Measurements from ENCODE around the gene TAX1BP1. TPM values are rescaled to one million over a fixed set of nuclear protein-coding genes. Genes with fewer than 3 reads are reported as not detected.

TAX1BP1 gene
- total RNA-seq, 2 experiments from 2014 or later, result 72.5 to 74.8 TPM

DNA sequence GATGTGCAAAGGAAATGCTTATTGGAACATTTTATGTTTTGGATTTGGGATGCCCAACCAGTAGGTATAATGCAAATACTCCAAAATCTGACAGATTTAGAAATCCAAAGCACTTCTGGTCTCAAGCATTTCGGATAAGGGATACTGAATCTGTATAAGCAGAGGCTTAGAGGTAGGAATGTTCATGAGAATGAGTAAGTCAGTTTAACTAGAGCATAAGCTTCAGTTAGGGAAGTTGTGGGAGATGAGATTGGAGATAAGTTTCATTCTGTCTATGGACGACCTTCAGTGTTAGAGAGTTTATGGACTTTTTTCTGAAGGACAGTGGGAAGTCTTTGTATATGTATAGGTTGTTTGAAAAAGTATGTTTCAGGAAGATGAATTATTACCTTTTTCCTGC, 10.4 kb downstream of the TAX1BP1 start:
- H3K4me1 Mint-ChIP-seq, result peaks cover 31% of the 10 kb centered on the region
- H3K36me3 Mint-ChIP-seq, result peaks cover 17% of the 10 kb centered on the region
- no peaks in the 10 kb centered on the region for H3K27me3 Mint-ChIP-seq

DNA sequence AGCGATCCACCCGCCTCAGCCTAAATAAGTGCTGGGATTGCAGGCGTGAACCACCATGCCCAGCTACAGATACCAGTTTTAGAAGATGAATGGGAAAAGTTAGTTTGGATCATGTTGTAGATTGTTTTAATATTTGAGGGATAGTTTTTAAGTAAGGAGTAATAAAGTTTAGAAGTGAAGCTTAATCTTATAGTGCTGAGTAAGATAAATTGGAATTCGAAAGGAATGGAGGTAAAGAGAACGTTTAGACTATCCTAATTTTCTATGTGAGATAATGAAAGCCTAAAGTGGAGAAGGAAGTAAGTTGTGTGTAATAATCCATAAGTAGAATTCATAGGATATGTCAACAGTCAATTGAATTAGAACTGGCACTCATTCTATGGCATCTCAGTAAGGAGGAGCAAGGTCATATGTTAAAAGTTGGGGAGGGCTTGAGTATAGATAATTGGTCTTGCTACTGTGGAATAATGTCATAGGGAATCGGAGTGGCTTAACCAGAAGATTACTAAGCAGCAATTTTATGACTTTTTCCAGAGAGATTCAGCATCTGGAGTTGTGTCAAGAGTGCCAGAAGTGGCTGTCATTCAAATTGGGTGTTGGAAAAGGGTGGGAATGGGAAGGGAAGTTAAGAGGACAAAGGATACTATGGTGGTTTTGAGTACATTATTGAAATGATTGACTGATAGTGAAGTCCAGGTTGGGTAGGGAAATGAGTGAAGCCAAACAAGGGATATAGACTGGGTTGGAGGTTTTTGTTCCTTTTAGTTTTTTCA, 12.1 kb downstream of the TAX1BP1 start:
- H3K4me1 Mint-ChIP-seq, result peaks cover 26% of the 10 kb centered on the region

More for the DNA sequence above, 10.4 kb downstream of the TAX1BP1 start:
- H3K4me3 Mint-ChIP-seq, result no peak overlapping the region
- no peak for DNase-seq
- no peaks in the 10 kb centered on the region for H3K9me3 Mint-ChIP-seq
- H3K27ac Mint-ChIP-seq, result no peak overlapping the region

DNA sequence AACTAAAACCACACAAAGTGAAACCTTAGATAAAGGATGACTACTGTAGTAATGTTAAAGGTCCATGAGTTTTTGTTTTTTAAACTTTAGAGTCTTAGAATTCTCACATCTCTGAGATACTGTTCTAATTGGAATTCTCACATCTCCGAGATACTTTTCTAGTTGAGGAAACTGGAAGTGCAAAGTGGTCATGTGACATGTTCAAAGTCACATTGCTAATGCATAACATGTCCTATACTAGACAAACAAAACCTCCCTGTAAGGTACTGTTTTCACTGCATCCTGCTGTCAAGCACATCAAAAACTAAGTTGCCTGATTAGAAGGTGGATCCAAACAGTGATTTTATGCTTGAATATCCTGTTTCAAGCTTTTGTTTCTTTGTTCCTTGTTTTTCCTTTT, 13.9 kb downstream of the TAX1BP1 start:
- no peak for DNase-seq
- Mint-ChIP-seq H3K4me1 (peaks cover 22% of the 10 kb centered on the region), H3K4me3 (no peak overlapping the region), H3K36me3 (peaks cover 23% of the 10 kb centered on the region), H3K27me3 (no peaks in the 10 kb centered on the region), H3K27ac (no peak overlapping the region), H3K9me3 (no peaks in the 10 kb centered on the region)

More for the DNA sequence above, 12.1 kb downstream of the TAX1BP1 start:
- H3K27me3 Mint-ChIP-seq, result no peaks in the 10 kb centered on the region
- peaks cover 17% of the 10 kb centered on the region for H3K36me3 Mint-ChIP-seq
- H3K27ac Mint-ChIP-seq, result no peak overlapping the region
- H3K4me3 Mint-ChIP-seq, result no peak overlapping the region
- no peak for DNase-seq
- H3K9me3 Mint-ChIP-seq, result no peaks in the 10 kb centered on the region

GRCh38 chr7:27756298-27756697, 16.3 kb downstream of the TAX1BP1 start:
- no peak for DNase-seq
- Mint-ChIP-seq H3K27me3 (no peaks in the 10 kb centered on the region), H3K4me1 (peaks cover 17% of the 10 kb centered on the region), H3K9me3 (peaks cover 2% of the 10 kb centered on the region), H3K36me3 (peaks cover 25% of the 10 kb centered on the region), H3K4me3 (no peak overlapping the region), H3K27ac (no peak overlapping the region)

GRCh38 chr7:27759491-27759890, 19.5 kb downstream of the TAX1BP1 start:
- peaks cover 21% of the 10 kb centered on the region for H3K4me1 Mint-ChIP-seq
- no peak for DNase-seq
- H3K36me3 Mint-ChIP-seq, result peaks cover 25% of the 10 kb centered on the region
- peaks cover 6% of the 10 kb centered on the region for H3K9me3 Mint-ChIP-seq
- H3K27ac Mint-ChIP-seq, result no peak overlapping the region
- no peak overlapping the region for H3K4me3 Mint-ChIP-seq
- H3K27me3 Mint-ChIP-seq, result no peaks in the 10 kb centered on the region

- no peak for DNase-seq
- peaks cover 32% of the 10 kb centered on the region for H3K36me3 Mint-ChIP-seq
- no peak overlapping the region for H3K27ac Mint-ChIP-seq
- peaks cover 6% of the 10 kb centered on the region for H3K9me3 Mint-ChIP-seq
- H3K4me1 Mint-ChIP-seq, result peaks cover 18% of the 10 kb centered on the region
- no peaks in the 10 kb centered on the region for H3K27me3 Mint-ChIP-seq
- no peak overlapping the region for H3K4me3 Mint-ChIP-seq
Measured at GRCh38 chr7:27762062-27762461, 22.1 kb downstream of the TAX1BP1 start.

DNA sequence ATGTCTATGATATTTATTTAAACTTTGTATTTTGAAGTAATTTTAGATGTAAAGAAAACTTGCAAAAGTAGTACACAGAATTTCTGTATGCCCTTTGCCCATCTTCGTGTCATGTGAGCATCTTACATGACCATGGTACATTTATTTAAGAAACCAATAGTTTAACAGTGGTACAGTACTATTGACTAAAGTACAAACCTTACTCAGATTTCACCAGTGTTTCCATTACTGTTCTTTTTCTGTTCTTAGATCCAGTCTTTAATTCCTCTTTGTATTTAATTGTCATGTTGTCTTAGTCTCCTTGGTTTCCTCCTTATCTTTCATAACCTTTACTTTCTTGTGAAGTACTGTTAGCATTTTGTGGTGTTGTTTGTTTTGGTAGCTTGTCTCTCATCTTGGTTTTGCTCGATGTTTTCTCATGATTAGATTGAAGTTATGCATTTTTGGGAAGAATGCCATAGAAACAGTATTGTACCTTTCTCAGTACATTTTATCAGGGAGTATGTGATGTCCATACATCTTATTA, 24.1 kb downstream of the TAX1BP1 start:
- H3K36me3 Mint-ChIP-seq, result peaks cover 25% of the 10 kb centered on the region
- peak overlapping the region; percentile 2 for H3K27ac Mint-ChIP-seq
- no peak for DNase-seq
- peaks cover 17% of the 10 kb centered on the region for H3K4me1 Mint-ChIP-seq
- H3K4me3 Mint-ChIP-seq, result no peak overlapping the region
- no peaks in the 10 kb centered on the region for H3K27me3 Mint-ChIP-seq
- peaks cover 6% of the 10 kb centered on the region for H3K9me3 Mint-ChIP-seq

DNA sequence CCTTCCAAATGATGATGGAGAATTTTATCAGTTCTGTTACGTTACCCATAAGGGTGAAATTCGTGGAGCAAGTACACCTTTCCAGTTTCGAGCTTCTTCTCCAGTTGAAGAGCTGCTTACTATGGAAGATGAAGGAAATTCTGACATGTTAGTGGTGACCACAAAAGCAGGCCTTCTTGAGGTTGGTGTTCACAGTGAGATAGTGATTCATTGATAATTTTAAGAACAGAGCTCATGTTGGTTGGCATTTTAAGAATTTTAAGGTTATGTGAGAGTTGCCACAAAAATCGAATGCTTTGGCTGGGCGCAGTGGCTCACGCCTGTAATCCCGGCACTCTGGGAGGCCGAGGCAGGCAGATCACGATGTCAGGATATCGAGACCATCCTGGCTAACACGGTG, 25.9 kb downstream of the TAX1BP1 start:
- no peak overlapping the region for H3K27ac Mint-ChIP-seq

DNA sequence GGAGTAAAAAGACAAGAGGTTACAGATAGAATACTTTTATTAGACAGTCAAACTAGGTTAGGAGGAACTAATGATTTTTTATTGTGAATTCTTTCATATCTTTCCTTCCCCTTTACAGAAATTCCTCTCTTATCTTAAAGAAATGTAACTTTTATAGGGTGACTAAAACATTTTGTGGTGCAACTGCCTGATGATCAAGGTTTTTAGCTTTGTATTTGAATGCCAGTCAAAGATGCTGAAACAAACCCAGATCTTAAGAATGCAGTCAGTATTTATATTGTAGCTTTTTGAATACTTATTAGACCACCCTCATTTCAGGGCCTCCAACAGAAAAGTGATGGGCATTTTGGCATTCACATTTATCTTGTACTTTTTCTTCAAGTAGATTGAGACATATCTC, 27.4 kb downstream of the TAX1BP1 start:
- H3K4me1 Mint-ChIP-seq, result peaks cover 18% of the 10 kb centered on the region
- no peak overlapping the region for H3K4me3 Mint-ChIP-seq
- no peak overlapping the region for H3K27ac Mint-ChIP-seq
- H3K9me3 Mint-ChIP-seq, result no peaks in the 10 kb centered on the region
- no peaks in the 10 kb centered on the region for H3K27me3 Mint-ChIP-seq
- no peak for DNase-seq
- peaks cover 19% of the 10 kb centered on the region for H3K36me3 Mint-ChIP-seq

More for the DNA sequence above, 25.9 kb downstream of the TAX1BP1 start:
- H3K4me1 Mint-ChIP-seq, result peaks cover 17% of the 10 kb centered on the region
- no peaks in the 10 kb centered on the region for H3K27me3 Mint-ChIP-seq
- no peak overlapping the region for H3K4me3 Mint-ChIP-seq
- H3K9me3 Mint-ChIP-seq, result peaks cover 6% of the 10 kb centered on the region
- peaks cover 23% of the 10 kb centered on the region for H3K36me3 Mint-ChIP-seq
- no peak for DNase-seq

- Mint-ChIP-seq H3K4me3 (no peak overlapping the region), H3K27ac (no peak overlapping the region), H3K4me1 (peaks cover 24% of the 10 kb centered on the region), H3K9me3 (no peaks in the 10 kb centered on the region), H3K27me3 (no peaks in the 10 kb centered on the region), H3K36me3 (peaks cover 12% of the 10 kb centered on the region)
- DNase-seq, result no peak
Measured at GRCh38 chr7:27771111-27771510, 31.1 kb downstream of the TAX1BP1 start.

GRCh38 chr7:27774717-27775328, 34.9 kb downstream of the TAX1BP1 start:
- Mint-ChIP-seq H3K4me3 (no peak overlapping the region), H3K4me1 (peaks cover 26% of the 10 kb centered on the region), H3K27ac (no peak overlapping the region), H3K27me3 (no peaks in the 10 kb centered on the region), H3K36me3 (peaks cover 9% of the 10 kb centered on the region), H3K9me3 (no peaks in the 10 kb centered on the region)
- no peak for DNase-seq

DNA sequence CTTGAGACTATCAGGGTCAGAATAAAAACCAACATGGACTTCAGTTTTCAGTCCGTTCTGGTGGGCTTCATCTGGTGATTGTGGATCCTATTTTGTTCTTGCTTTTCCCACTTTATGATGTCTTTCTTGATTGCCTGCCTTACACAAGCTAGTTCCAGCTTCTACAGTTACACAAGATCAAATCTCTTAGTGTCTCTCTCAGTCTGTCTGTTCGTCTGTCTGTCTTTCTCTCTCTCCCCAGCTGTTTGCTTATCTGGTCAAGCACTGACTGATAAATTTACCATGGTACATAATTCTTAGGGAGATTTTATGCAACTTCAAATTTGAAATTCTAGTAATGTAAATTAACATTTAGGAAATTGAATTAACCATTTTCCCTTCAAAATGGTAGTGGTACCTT, 35.8 kb downstream of the TAX1BP1 start:
- Mint-ChIP-seq H3K9me3 (no peaks in the 10 kb centered on the region), H3K27me3 (no peaks in the 10 kb centered on the region), H3K4me1 (peaks cover 26% of the 10 kb centered on the region), H3K27ac (no peak overlapping the region), H3K36me3 (peaks cover 6% of the 10 kb centered on the region), H3K4me3 (no peak overlapping the region)
- no peak for DNase-seq

- no peak overlapping the region for H3K4me3 Mint-ChIP-seq
- no peaks in the 10 kb centered on the region for H3K27me3 Mint-ChIP-seq
- peaks cover 26% of the 10 kb centered on the region for H3K4me1 Mint-ChIP-seq
- DNase-seq, result no peak
- H3K27ac Mint-ChIP-seq, result no peak overlapping the region
- no peaks in the 10 kb centered on the region for H3K36me3 Mint-ChIP-seq
- no peaks in the 10 kb centered on the region for H3K9me3 Mint-ChIP-seq
Measured at GRCh38 chr7:27777662-27778061, 37.7 kb downstream of the TAX1BP1 start.

DNA sequence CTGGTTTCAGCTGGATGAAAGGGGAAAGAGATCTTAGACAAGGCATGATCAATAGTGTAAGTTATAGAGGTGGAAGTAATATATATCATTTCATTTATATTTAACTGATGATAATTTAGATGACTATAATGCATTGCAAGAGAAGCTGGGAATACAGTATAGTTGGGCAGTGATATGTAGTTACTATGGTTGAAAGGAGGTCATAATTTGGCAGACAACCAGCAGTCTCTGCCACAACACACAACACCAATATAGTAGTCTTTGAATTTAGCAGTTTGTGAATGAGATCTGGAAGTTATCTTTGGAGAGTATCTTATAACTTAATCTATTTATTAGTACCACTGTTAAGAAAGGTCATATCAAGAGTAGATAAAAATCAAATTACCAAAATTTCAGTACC, 39.9 kb downstream of the TAX1BP1 start:
- H3K4me1 Mint-ChIP-seq, result peaks cover 31% of the 10 kb centered on the region
- H3K36me3 Mint-ChIP-seq, result no peaks in the 10 kb centered on the region
- DNase-seq, result no peak
- no peaks in the 10 kb centered on the region for H3K27me3 Mint-ChIP-seq
- H3K9me3 Mint-ChIP-seq, result no peaks in the 10 kb centered on the region
- no peak overlapping the region for H3K4me3 Mint-ChIP-seq
- H3K27ac Mint-ChIP-seq, result no peak overlapping the region

DNA sequence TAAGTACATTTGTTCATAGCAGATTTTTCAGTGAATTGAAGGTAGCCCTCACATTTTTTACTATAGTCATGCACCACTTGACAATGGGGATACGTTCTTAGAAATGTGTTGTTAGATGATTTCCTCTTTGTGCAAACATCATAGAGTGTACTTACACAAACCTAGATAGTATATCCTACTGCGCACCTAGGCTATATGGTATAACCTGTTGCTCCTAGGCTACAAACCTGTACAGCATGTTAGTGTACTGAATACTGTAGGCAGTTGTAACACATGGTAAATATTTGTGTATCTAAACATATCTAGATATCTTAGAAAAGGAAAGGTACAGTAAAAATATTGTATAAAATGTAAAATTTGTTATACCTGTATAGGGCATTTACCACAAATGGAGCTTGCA, 41.2 kb downstream of the TAX1BP1 start:
- Mint-ChIP-seq H3K4me1 (peaks cover 24% of the 10 kb centered on the region), H3K9me3 (no peaks in the 10 kb centered on the region), H3K27me3 (no peaks in the 10 kb centered on the region), H3K4me3 (no peak overlapping the region), H3K27ac (no peak overlapping the region), H3K36me3 (no peaks in the 10 kb centered on the region)
- DNase-seq, result no peak

GRCh38 chr7:27782849-27783248, 42.9 kb downstream of the TAX1BP1 start:
- H3K4me3 Mint-ChIP-seq, result no peak overlapping the region
- no peak overlapping the region for H3K27ac Mint-ChIP-seq
- H3K36me3 Mint-ChIP-seq, result peaks cover 2% of the 10 kb centered on the region
- H3K27me3 Mint-ChIP-seq, result no peaks in the 10 kb centered on the region
- DNase-seq, result no peak
- no peaks in the 10 kb centered on the region for H3K9me3 Mint-ChIP-seq
- H3K4me1 Mint-ChIP-seq, result peaks cover 19% of the 10 kb centered on the region
